WTC11 (cell line): ENCODE measurements around the gene CAMTA1. TPM values are rescaled to one million over a fixed set of nuclear protein-coding genes. Genes with fewer than 3 reads are reported as not detected.

Source experiments
- ATAC-seq: fragments of 200-7000 bp; cut with Tn5 transposase; 2 replicates; pipeline ENCODE4 v1.10.0; 2021; ENCODE audit warnings: mild to moderate bottlenecking, moderate library complexity
- CTCF ChIA-PET: fragments of 300-600 bp; sonication (Branson Sonifier 250); formaldehyde crosslinking; loops from one replicate; lab custom pipeline; 2021; ENCODE audit warnings: antibody characterized with exemption; lab: Charles Lee
- POLR2A ChIA-PET: fragments of 350-600 bp; sonication (Branson Sonifier 250); formaldehyde crosslinking; loops from one replicate; lab custom pipeline; 2021; ENCODE audit warnings: antibody characterized with exemption; lab: Charles Lee
- DNase-seq: peaks from one replicate; pipeline ENCODE4 v3.0.0; 2021; ENCODE audit warnings: low spot score
- H3K27ac Mint-ChIP-seq: 2 replicates; pipeline ENCODE4 v1.8.0; 2021; ENCODE audit warnings: mixed read lengths
- H3K27me3 Mint-ChIP-seq: 2 replicates; pipeline ENCODE4 v1.8.0; 2021; ENCODE audit warnings: low read depth, mild to moderate bottlenecking, moderate library complexity, mixed read lengths
- H3K36me3 Mint-ChIP-seq: 2 replicates; pipeline ENCODE4 v1.8.0; 2021; ENCODE audit warnings: mixed read lengths
- H3K4me1 Mint-ChIP-seq: 2 replicates; pipeline ENCODE4 v1.8.0; 2022; ENCODE audit warnings: mixed read lengths
- H3K4me3 Mint-ChIP-seq: 2 replicates; pipeline ENCODE4 v1.8.0; 2021; ENCODE audit warnings: mild to moderate bottlenecking, moderate library complexity, mixed read lengths
- H3K9me3 Mint-ChIP-seq: 2 replicates; pipeline ENCODE4 v1.8.0; 2021; ENCODE audit warnings: mixed read lengths
- ATF2 ChIP-seq: sonication (generic); formaldehyde crosslinking; IDR thresholded peaks from 2 replicates; pipeline ENCODE4 v1.8.1; 2022; ENCODE audit warnings: low read depth, missing genetic modification reagents, borderline replicate concordance
- E2F4 ChIP-seq: sonication (generic); formaldehyde crosslinking; IDR thresholded peaks from 2 replicates; pipeline ENCODE4 v1.8.1; 2022; ENCODE audit warnings: low read depth, mild to moderate bottlenecking, moderate library complexity, missing genetic modification reagents, borderline replicate concordance
- ELF4 ChIP-seq: sonication (generic); formaldehyde crosslinking; IDR thresholded peaks from 2 replicates; pipeline ENCODE4 v1.8.1; 2022; ENCODE audit warnings: low read depth, mild to moderate bottlenecking, moderate library complexity, missing genetic modification reagents
- ESRRA ChIP-seq: sonication (generic); formaldehyde crosslinking; IDR thresholded peaks from 2 replicates; pipeline ENCODE4 v1.8.1; 2022; ENCODE audit warnings: mild to moderate bottlenecking, missing genetic modification reagents, borderline replicate concordance
- ETV6 ChIP-seq: sonication (generic); formaldehyde crosslinking; IDR thresholded peaks from 2 replicates; pipeline ENCODE4 v1.8.1; 2022; ENCODE audit warnings: mild to moderate bottlenecking, missing genetic modification reagents
- FOXK1 ChIP-seq: sonication (generic); formaldehyde crosslinking; IDR thresholded peaks from 2 replicates; pipeline ENCODE4 v1.8.0; 2022; ENCODE audit warnings: mild to moderate bottlenecking, moderate library complexity, missing genetic modification reagents
- GABPB1 ChIP-seq: sonication (generic); formaldehyde crosslinking; IDR thresholded peaks from 2 replicates; pipeline ENCODE4 v1.8.1; 2023; ENCODE audit warnings: mild to moderate bottlenecking, missing genetic modification reagents
- GTF2I ChIP-seq: fragments of 250-450 bp; sonication (Bioruptor Pico); conservative IDR thresholded peaks from 2 replicates; pipeline ENCODE4 v1.4.0; 2021; ENCODE audit warnings: mild to moderate bottlenecking
- IRF2 ChIP-seq: sonication (generic); formaldehyde crosslinking; IDR thresholded peaks from 2 replicates; pipeline ENCODE4 v1.8.0; 2022; ENCODE audit warnings: low read depth, missing genetic modification reagents, borderline replicate concordance
- JAZF1 ChIP-seq: fragments of 250-450 bp; sonication (Bioruptor Pico); IDR thresholded peaks from 2 replicates; pipeline ENCODE4 v1.9.0; 2021; ENCODE audit warnings: moderate library complexity, mild to moderate bottlenecking, inconsistent platforms
- MAX ChIP-seq: sonication (generic); formaldehyde crosslinking; IDR thresholded peaks from 2 replicates; pipeline ENCODE4 v1.8.0; 2022; ENCODE audit warnings: mild to moderate bottlenecking, missing genetic modification reagents
- MXD4 ChIP-seq: fragments of 250-450 bp; sonication (Bioruptor Pico); IDR thresholded peaks from 2 replicates; pipeline ENCODE4 v1.8.0; 2021; ENCODE audit warnings: mild to moderate bottlenecking, moderate library complexity, borderline replicate concordance
- MYBL2 ChIP-seq: sonication (generic); formaldehyde crosslinking; IDR thresholded peaks from 2 replicates; pipeline ENCODE4 v1.8.1; 2023; ENCODE audit warnings: mild to moderate bottlenecking, moderate library complexity, missing genetic modification reagents
- NFATC4 ChIP-seq: fragments of 250-450 bp; sonication (Bioruptor Pico); IDR thresholded peaks from 2 replicates; pipeline ENCODE4 v1.9.0; 2021; ENCODE audit warnings: mild to moderate bottlenecking
- PREB ChIP-seq: sonication (generic); formaldehyde crosslinking; IDR thresholded peaks from 2 replicates; pipeline ENCODE4 v1.8.1; 2022; ENCODE audit warnings: mild to moderate bottlenecking, missing genetic modification reagents, moderate library complexity, borderline replicate concordance
- PRRX2 ChIP-seq: fragments of 250-450 bp; sonication (Bioruptor Pico); IDR thresholded peaks from 2 replicates; pipeline ENCODE4 v1.8.0; 2021; ENCODE audit warnings: mild to moderate bottlenecking
- ZNF121 ChIP-seq: sonication (generic); formaldehyde crosslinking; IDR thresholded peaks from 2 replicates; pipeline ENCODE4 v1.8.0; 2023; ENCODE audit warnings: missing genetic modification reagents
- ZNF138 ChIP-seq: sonication (generic); formaldehyde crosslinking; conservative IDR thresholded peaks from 2 replicates; pipeline ENCODE4 v1.8.1; 2022; ENCODE audit warnings: mild to moderate bottlenecking, moderate library complexity, missing genetic modification reagents
- total RNA-seq: library from RNA; stranded (reverse); gene quantifications from 3 replicates; pipeline ENCODE4 v1.2.3, GENCODE V29; 2021
- TF ChIP-seq, protein P1 (sequence below): sonication (generic); formaldehyde crosslinking; IDR thresholded peaks from 2 replicates; pipeline ENCODE4 v1.8.1; 2023; ENCODE audit warnings: mild to moderate bottlenecking, missing genetic modification reagents
- TF ChIP-seq, protein P2 (sequence below): fragments of 250-450 bp; sonication (Bioruptor Pico); conservative IDR thresholded peaks from 2 replicates; pipeline ENCODE4 v1.9.0; 2021; ENCODE audit warnings: mild to moderate bottlenecking

The CAMTA1 gene
- total RNA-seq, 1 experiment from 2014 or later: 86.4 TPM

GRCh38 chr1:7010534-7011200 is 225.4 kb downstream of the CAMTA1 start:
- TF ChIP-seq ZNF121 (no peak), PREB (no peak), ATF2 (CRISPR knock-in tag) (no peak), MAX (CRISPR knock-in tag) (no peak), ZNF138 (no peak), PRRX2 (CRISPR knock-in tag) (no peak), NFATC4 (no peak), MXD4 (CRISPR knock-in tag) (no peak), MYBL2 (CRISPR knock-in tag) (no peak), ETV6 (CRISPR knock-in tag) (no peak), JAZF1 (no peak), ELF4 (CRISPR knock-in tag) (no peak), IRF2 (CRISPR knock-in tag) (no peak), FOXK1 (CRISPR knock-in tag) (no peak), ESRRA (CRISPR knock-in tag) (no peak), GABPB1 (CRISPR knock-in tag) (no peak), E2F4 (CRISPR knock-in tag) (no peak), GTF2I (CRISPR knock-in tag) (no peak)
- TF ChIP-seq, protein P1, sequence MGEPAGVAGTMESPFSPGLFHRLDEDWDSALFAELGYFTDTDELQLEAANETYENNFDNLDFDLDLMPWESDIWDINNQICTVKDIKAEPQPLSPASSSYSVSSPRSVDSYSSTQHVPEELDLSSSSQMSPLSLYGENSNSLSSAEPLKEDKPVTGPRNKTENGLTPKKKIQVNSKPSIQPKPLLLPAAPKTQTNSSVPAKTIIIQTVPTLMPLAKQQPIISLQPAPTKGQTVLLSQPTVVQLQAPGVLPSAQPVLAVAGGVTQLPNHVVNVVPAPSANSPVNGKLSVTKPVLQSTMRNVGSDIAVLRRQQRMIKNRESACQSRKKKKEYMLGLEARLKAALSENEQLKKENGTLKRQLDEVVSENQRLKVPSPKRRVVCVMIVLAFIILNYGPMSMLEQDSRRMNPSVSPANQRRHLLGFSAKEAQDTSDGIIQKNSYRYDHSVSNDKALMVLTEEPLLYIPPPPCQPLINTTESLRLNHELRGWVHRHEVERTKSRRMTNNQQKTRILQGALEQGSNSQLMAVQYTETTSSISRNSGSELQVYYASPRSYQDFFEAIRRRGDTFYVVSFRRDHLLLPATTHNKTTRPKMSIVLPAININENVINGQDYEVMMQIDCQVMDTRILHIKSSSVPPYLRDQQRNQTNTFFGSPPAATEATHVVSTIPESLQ (CRISPR knock-in tag): no peak
- Mint-ChIP-seq H3K27me3 (no peaks in the 10 kb centered on the region), H3K27ac (no peak overlapping the region), H3K4me1 (no peaks in the 10 kb centered on the region), H3K9me3 (no peaks in the 10 kb centered on the region), H3K4me3 (no peak overlapping the region), H3K36me3 (no peaks in the 10 kb centered on the region)
- ATAC-seq (no peak), DNase-seq (no peak)
- ChIA-PET CTCF (interaction anchor here (1.2 to 2.9 kb wide), 3 partner anchors 32 to 364 kb away, joined by 3 to 13 read pairs (median 4); no protein-coding TSS in a partner anchor), POLR2A (no interaction called here)

GRCh38 chr1:7011826-7012225 is 226.6 kb downstream of the CAMTA1 start:
- H3K9me3 Mint-ChIP-seq: no peaks in the 10 kb centered on the region
- H3K27ac Mint-ChIP-seq: no peak overlapping the region
- no peaks in the 10 kb centered on the region for H3K36me3 Mint-ChIP-seq
- ChIA-PET CTCF (interaction anchor here (0.6 to 2.9 kb wide), 3 partner anchors 12 to 365 kb away, joined by 3 to 13 read pairs (median 3); no protein-coding TSS in a partner anchor), POLR2A (no interaction called here)
- DNase-seq: no peak
- ATAC-seq: no peak
- no peaks in the 10 kb centered on the region for H3K27me3 Mint-ChIP-seq
- no peak overlapping the region for H3K4me3 Mint-ChIP-seq
- TF ChIP-seq, protein P2, sequence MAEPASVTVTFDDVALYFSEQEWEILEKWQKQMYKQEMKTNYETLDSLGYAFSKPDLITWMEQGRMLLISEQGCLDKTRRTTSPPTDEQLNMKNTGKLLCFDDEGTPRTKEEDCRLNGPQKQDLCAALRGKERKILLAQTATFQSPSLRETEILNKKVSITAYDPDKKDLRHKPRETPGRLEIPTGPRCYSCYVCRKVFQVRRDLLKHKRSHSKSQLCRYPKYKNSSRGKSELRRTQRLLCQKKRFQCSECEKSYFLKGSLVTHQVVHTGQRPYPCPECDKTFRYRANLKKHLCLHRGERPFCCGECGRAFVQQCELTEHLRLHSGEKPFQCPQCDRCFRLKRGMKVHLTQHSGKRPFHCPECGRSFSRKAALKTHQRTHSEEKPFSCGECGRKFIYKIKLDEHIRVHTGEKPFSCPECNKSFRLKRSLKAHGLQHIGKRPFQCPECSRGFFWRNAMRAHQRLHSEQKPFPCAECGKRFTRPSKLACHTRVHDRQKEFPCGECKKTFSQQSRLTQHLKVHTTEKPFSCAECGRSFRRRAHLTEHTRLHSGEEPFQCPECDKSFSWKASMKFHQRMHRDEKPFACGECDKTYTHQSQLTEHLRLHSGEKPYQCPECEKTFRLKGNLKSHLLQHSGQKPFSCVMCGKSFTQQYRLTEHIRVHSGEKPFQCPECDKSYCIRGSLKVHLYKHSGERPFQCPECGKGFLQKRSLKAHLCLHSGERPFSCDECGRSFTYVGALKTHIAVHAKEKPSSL (CRISPR knock-in tag): no peak
- H3K4me1 Mint-ChIP-seq: no peaks in the 10 kb centered on the region
